HG03108 (cell line): ENCODE measurements around the gene LYPD5.
A peak's percentile ranks its signal among the peaks of the same experiment; 100 is the strongest.
"Not testable (repeated sequence)": the region's sequence is repeated elsewhere in the genome, so short reads cannot be mapped to it uniquely, and the experiment has no call there.

Experiments used
- ATAC-seq: cut with Tn5 transposase; IDR thresholded peaks from one replicate; pipeline ENCODE4 v1.9.1; 2021; ENCODE audit warnings: moderate library complexity; ENCODE audit not compliant: unreplicated experiment

The LYPD5 gene

GRCh38 chr19:43806848-43807247, 4.6 kb upstream of the LYPD5 start:
- no peak for ATAC-seq

GRCh38 chr19:43806401-43806800, 4.2 kb upstream of the LYPD5 start:
- not testable (repeated sequence) for ATAC-seq

GRCh38 chr19:43804432-43804831, 2.2 kb upstream of the LYPD5 start:
- ATAC-seq, result no peak

GRCh38 chr19:43799502-43800142, 2.6 kb downstream of the LYPD5 start:
- no peak for ATAC-seq

- no peak for ATAC-seq
Measured at GRCh38 chr19:43798546-43799409, 3.5 kb downstream of the LYPD5 start.

GRCh38 chr19:43798026-43798545, 4.2 kb downstream of the LYPD5 start:
- no peak for ATAC-seq

GRCh38 chr19:43797556-43797955, 4.7 kb downstream of the LYPD5 start:
- ATAC-seq, result no peak

- no peak for ATAC-seq
Measured at GRCh38 chr19:43797118-43797517, 5.1 kb downstream of the LYPD5 start.

- no peak for ATAC-seq
Measured at GRCh38 chr19:43790587-43790986, 11.7 kb downstream of the LYPD5 start.

- no peak for ATAC-seq
Measured at GRCh38 chr19:43789029-43789428, 13.2 kb downstream of the LYPD5 start.

GRCh38 chr19:43786665-43787064, 15.6 kb downstream of the LYPD5 start:
- no peak for ATAC-seq

- no peak for ATAC-seq
Measured at GRCh38 chr19:43784981-43785808, 17.1 kb downstream of the LYPD5 start.

GRCh38 chr19:43784241-43784980, 17.8 kb downstream of the LYPD5 start:
- no peak for ATAC-seq

- no peak for ATAC-seq
Measured at GRCh38 chr19:43783636-43784035, 18.6 kb downstream of the LYPD5 start.

- no peak for ATAC-seq
Measured at GRCh38 chr19:43782689-43783231, 19.5 kb downstream of the LYPD5 start.

- ATAC-seq, result no peak
Measured at GRCh38 chr19:43782311-43782660, 20.0 kb downstream of the LYPD5 start.

- ATAC-seq, result no peak
Measured at GRCh38 chr19:43781630-43782310, 20.5 kb downstream of the LYPD5 start.

GRCh38 chr19:43780706-43781525, 21.3 kb downstream of the LYPD5 start, which contains the start of gene KCNN4:
Gene KCNN4 (minus strand): TSS chr19:43780973. CDS start chr19:43780861, 112 bp downstream.
- peak; percentile 40 for ATAC-seq

GRCh38 chr19:43779820-43780219, 22.4 kb downstream of the LYPD5 start:
- ATAC-seq, result no peak
